Subcutaneous abdominal adipose tissue (tissue), 5 donors: ENCODE data around the gene SLC19A2.
"Not testable (repeated sequence)": the region's sequence is repeated elsewhere in the genome, so short reads cannot be mapped to it uniquely, and the experiment has no call there.

ENCODE experiments used
- H3K27ac ChIP-seq: one replicate; pipeline ENCODE4 v1.7.0; 2013; ENCODE audit warnings: low read depth, mild to moderate bottlenecking, inconsistent platforms, low read length, moderate library complexity
- H3K27me3 ChIP-seq, 5 donors: one replicate each; pipeline ENCODE4 v1.7.0; 2013; ENCODE audit warnings: low read length in 5 of 5, inconsistent platforms in 1 of 5; ENCODE audit not compliant: control insufficient read depth in 5 of 5, insufficient read depth in 4 of 5
- H3K36me3 ChIP-seq, 5 donors: one replicate each; pipeline ENCODE4 v1.7.0; 2013; ENCODE audit warnings: low read length in 5 of 5; ENCODE audit not compliant: control insufficient read depth in 5 of 5, insufficient read depth in 5 of 5
- H3K4me1 ChIP-seq, 5 donors: one replicate each; pipeline ENCODE4 v1.7.0; 2013; ENCODE audit warnings: low read length in 5 of 5, mild to moderate bottlenecking in 3 of 5, moderate library complexity in 1 of 5; ENCODE audit not compliant: control insufficient read depth in 5 of 5, insufficient read depth in 5 of 5
- H3K4me3 ChIP-seq, 5 donors: one replicate each; pipeline ENCODE4 v1.7.0; 2013; ENCODE audit warnings: low read length in 5 of 5, low read depth in 1 of 5
- H3K9ac ChIP-seq, 5 donors: one replicate each; pipeline ENCODE4 v1.7.0; 2013; ENCODE audit warnings: low read length in 5 of 5, mild to moderate bottlenecking in 4 of 5, moderate library complexity in 3 of 5
- H3K9me3 ChIP-seq, 5 donors: one replicate each; pipeline ENCODE4 v1.7.0; 2013; ENCODE audit warnings: low read length in 5 of 5; ENCODE audit not compliant: control insufficient read depth in 5 of 5
- donor health status: healthy.
- donor health status: healthy.
- donor health status: healthy.
- donor health status: healthy.
- donor health status: healthy.

SLC19A2 gene

DNA sequence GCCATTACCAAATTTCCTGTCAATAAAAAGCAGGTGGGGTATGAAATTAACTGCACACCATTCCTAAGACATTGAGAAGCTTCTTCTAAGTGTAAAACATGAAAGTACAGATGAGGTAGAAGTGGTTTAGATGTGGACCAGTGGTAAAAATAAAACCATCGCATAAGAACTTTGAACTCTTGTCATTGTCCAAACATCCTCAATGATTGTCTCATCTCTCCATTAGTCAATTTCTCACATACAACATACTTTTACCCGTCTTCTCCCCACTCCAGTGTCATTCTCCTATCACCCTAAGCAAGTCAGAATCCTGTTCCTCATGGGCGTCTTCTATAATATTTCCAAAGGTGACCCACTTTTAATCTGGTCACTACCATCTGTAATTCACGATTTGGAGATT is 24.3 kb upstream of the SLC19A2 start:
- Histone ChIP-seq H3K4me1 (peaks cover 4 to 51% (median 20%) of the 10 kb centered on the region in 5 donors), H3K27ac (no peak overlapping the region), H3K4me3 (no peak overlapping the region), H3K36me3 (no peaks in the 10 kb centered on the region), H3K27me3 (no peaks in the 10 kb centered on the region), H3K9me3 (no peaks in the 10 kb centered on the region), H3K9ac (no peak overlapping the region)

DNA sequence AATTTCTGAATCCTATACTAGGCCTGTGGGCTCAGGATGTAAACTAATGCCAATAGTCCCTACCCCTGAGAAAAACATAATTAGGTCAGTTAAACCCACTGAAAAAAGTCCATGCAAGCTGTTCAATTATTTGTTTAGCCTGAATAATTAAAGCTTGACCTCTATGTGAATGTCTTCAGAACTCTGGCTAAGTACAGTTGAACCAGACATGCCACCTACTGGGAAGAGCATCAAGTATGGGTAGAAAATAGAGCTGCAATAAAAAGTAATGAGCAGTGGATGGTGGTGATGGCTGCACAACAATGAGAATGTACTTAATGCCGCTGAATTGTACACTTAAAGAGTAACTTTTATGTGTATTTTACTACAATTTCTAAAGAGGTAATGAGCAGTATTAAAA is 23.6 kb upstream of the SLC19A2 start:
- Histone ChIP-seq H3K4me1 (peaks cover 4 to 49% (median 20%) of the 10 kb centered on the region in 5 donors), H3K27me3 (no peaks in the 10 kb centered on the region), H3K36me3 (no peaks in the 10 kb centered on the region), H3K4me3 (no peak overlapping the region), H3K9me3 (no peaks in the 10 kb centered on the region), H3K27ac (peak overlapping the region; percentile 24), H3K9ac (no peak overlapping the region)

DNA sequence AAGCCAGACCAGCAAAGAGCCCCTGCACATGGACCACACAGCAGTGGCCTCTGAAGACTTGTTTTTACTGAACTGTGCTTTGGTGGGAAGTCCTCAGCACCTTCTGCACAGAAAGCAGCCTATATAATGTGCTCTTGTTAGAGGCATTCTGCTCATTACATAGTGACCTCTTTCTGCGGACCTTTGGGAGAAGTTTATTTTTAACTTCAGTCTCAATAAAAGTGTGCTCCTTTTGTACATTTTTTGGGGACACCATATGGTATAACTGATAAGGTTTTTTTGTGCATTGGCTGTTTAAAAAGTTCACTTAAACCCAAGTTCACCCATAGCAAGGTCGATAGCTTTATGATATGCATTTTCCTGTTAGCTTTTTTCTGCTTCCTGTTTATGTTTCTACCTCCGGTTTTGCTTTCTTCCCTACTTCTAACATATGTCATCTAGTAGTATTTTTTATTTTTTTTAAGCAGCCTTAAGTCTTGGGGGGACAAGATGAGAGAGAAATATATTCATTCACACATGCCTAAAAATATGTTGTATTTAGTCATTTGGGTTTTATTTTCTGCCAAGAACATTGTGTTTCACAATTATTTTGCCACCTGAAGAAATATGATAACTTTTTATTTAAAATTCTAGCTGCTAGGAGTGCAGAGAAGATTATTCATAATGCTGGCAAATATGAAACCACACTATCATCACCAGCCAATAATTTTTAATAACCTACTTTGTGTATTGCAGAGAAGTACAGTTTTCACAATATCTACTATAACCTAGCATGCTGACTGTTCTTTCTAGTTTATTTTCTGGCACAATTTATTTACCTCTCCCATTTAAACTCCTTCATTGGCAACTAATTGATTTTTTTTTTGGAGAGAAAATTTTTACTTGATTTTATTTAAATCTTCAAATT is 22.9 kb upstream of the SLC19A2 start:
- Histone ChIP-seq H3K36me3 (no peaks in the 10 kb centered on the region), H3K27me3 (no peaks in the 10 kb centered on the region), H3K4me1 (peaks cover 4 to 43% (median 19%) of the 10 kb centered on the region in 5 donors), H3K4me3 (no peak overlapping the region), H3K9ac (no peak overlapping the region), H3K9me3 (no peaks in the 10 kb centered on the region), H3K27ac (peak overlapping the region; percentile 24)

DNA sequence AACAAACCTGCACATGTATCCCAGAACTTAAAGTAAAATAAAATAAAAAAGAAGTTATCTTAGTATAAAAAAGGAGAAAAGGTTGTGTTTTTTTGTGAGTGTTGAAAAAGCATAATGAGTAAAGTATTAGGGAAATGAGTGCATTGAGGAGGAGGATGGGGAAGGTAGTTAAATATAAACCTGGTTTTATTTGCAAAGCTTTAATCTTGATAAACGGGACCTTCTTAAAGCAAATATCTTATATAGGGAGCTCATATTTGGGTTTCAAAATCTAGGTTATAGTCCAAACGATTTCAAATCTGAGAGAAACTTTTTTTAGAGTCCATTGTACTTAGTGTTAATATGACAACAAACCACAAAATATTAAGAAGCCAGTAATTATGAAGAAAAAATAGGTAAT is 21.7 kb upstream of the SLC19A2 start:
- no peaks in the 10 kb centered on the region for H3K9me3 ChIP-seq
- no peaks in the 10 kb centered on the region for H3K27me3 ChIP-seq
- no peak overlapping the region for H3K9ac ChIP-seq
- no peaks in the 10 kb centered on the region for H3K36me3 ChIP-seq
- no peak overlapping the region for H3K27ac ChIP-seq
- H3K4me3 ChIP-seq = no peak overlapping the region
- H3K4me1 ChIP-seq = peaks cover 0 to 31% (median 10%) of the 10 kb centered on the region in 5 donors

DNA sequence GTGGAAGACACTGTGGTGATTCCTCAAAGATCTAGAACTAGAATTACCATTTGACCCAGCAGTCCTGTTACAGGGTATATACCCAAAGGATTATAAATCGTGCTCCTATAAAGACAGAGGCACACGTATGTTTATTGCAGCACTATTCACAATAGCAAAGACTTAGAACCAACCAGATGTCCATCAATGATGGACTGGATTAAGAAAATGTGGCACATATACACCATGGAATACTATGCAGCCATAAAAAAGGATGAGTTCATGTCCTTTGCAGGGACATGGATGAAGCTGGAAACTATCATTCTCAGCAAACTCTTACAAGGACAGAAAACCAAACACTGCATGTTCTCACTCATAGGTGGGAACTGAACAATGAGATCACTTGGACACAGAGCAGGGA is 17.9 kb upstream of the SLC19A2 start:
- not testable (repeated sequence) for H3K27me3 ChIP-seq, H3K9me3 ChIP-seq, H3K27ac ChIP-seq, H3K4me1 ChIP-seq, H3K4me3 ChIP-seq, H3K36me3 ChIP-seq, H3K9ac ChIP-seq

DNA sequence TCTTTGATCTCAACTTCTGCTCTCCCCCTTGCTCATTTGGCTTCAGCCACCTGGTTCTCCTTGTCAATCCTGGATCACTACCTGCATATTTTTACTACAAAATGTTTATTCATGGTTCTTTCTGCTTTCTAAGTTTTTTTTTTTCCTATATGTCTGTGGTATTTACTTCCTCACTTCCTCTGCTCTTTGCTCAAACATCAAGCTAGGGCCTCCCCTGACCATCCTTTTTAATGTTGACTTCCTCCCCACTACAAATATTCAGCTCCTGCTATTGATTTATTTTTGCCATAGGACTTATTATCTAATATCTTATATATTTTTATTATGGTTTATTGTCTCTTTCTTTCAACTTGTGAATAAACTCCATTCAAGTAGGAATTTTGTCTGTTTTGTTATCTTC is 14.1 kb upstream of the SLC19A2 start:
- Histone ChIP-seq H3K4me3 (no peak overlapping the region), H3K27ac (no peak overlapping the region), H3K9ac (no peak overlapping the region), H3K27me3 (no peaks in the 10 kb centered on the region), H3K36me3 (no peaks in the 10 kb centered on the region), H3K4me1 (no peaks in the 10 kb centered on the region), H3K9me3 (no peaks in the 10 kb centered on the region)

DNA sequence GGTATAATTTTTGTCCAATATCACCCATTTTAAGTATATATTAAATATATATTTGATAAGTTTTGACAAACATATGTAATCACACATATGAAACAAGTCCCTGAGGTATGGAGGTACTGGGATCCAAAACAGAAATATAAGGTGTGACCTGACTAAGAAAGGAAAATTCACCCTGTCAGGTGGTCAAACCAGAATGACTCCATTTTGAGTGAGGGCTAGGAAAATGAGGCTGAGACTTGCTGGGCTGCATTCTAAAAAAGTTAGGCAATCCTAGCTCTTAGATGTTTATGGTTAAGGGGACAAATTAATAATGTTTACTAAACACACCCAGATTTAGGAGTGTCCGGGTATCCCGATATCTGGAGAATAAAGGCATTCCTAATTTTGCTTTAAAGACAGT is 11.6 kb upstream of the SLC19A2 start:
- H3K9me3 ChIP-seq = no peaks in the 10 kb centered on the region
- no peaks in the 10 kb centered on the region for H3K27me3 ChIP-seq
- H3K4me3 ChIP-seq = no peak overlapping the region
- H3K36me3 ChIP-seq = no peaks in the 10 kb centered on the region
- no peak overlapping the region for H3K27ac ChIP-seq
- H3K4me1 ChIP-seq = no peaks in the 10 kb centered on the region
- H3K9ac ChIP-seq = no peak overlapping the region

DNA sequence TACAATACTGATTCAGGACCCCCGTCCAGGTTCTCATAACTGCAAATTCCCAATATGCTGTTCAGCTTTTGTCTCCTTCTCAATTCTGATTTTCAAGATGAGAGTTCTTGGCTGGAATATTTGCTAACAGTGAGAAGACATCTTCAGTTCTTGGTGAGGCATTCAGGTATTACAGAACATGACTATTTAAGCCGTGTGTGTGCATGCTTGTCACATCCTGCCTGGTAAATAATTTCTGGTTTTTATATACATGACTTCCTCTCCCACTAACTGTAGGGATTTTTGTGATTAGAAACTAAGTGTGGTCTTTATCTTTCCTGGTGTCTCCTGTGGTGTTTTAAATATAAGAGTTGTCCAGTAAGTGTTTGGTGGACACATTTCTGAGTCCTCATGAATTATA is 10.2 kb upstream of the SLC19A2 start:
- H3K4me1 ChIP-seq = no peaks in the 10 kb centered on the region
- H3K27me3 ChIP-seq = no peaks in the 10 kb centered on the region
- no peak overlapping the region for H3K4me3 ChIP-seq
- H3K27ac ChIP-seq = no peak overlapping the region
- H3K9ac ChIP-seq = no peak overlapping the region
- H3K36me3 ChIP-seq = no peaks in the 10 kb centered on the region
- H3K9me3 ChIP-seq = no peaks in the 10 kb centered on the region

DNA sequence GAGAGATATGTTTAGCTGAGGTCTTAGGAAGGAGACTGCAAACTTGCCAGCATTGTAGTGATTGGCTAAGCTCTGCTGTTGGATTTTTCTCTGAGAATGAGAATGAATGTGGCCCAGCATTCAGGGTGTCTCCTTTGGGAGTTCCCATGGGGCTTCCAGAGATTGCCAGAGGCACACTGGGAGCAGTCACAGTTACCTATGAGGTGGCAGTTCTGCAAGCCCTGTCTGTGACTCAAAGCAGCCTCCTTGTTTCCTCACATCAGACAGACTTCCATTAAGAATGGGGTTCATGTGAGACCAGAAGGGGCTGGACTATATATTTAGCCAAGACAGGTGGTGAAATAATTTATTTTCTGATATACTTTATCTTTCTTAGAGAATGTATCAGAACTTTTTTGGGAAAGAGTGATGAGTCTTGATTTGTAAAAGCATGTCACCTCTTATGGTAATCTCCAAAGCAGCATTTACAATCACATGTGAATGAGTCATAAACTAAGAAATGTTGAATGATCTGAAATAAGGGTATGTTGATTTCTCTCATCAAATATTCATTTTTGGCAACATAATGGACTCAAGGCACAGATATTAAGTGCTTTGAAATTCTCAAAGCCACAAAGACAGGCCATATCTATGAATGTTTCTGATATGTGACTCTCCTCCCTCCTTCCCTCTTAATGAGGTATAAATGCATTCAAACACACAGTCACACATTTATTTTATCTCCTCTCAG is 9.5 kb upstream of the SLC19A2 start:
- H3K4me3 ChIP-seq = no peak overlapping the region
- no peaks in the 10 kb centered on the region for H3K9me3 ChIP-seq
- no peaks in the 10 kb centered on the region for H3K27me3 ChIP-seq
- no peaks in the 10 kb centered on the region for H3K36me3 ChIP-seq
- no peak overlapping the region for H3K27ac ChIP-seq
- H3K4me1 ChIP-seq = no peaks in the 10 kb centered on the region
- no peak overlapping the region for H3K9ac ChIP-seq

DNA sequence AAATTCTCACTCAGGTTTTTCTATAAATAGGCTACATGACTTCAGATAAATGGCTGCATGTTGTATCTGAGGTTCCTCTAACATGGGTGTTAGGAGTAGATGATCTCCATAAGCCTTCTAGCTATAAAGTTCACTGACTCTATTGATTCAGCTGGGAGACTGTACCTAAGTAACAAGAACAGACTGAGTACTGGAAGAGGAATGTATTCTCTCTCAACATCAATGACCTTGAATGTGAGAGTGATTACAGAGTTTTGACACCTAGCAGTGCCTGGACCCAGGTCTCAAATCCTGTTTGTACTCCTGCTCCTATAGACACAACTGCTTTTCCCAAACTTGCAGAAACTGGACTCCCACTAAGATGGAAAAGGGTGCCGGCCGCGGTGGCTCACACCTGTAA is 8.6 kb upstream of the SLC19A2 start:
- no peak overlapping the region for H3K9ac ChIP-seq
- no peaks in the 10 kb centered on the region for H3K27me3 ChIP-seq
- no peak overlapping the region for H3K4me3 ChIP-seq
- no peak overlapping the region for H3K27ac ChIP-seq
- no peaks in the 10 kb centered on the region for H3K9me3 ChIP-seq
- no peaks in the 10 kb centered on the region for H3K36me3 ChIP-seq
- H3K4me1 ChIP-seq = no peaks in the 10 kb centered on the region
